HG03457 (cell line): Measurements from ENCODE around the gene S1PR2.
"Not testable (repeated sequence)": the region's sequence is repeated elsewhere in the genome, so short reads cannot be mapped to it uniquely, and the experiment has no call there.

Experiments used
- ATAC-seq: cut with Tn5 transposase; IDR thresholded peaks from one replicate; pipeline ENCODE4 v1.9.1; 2021; ENCODE audit warnings: moderate number of reproducible peaks; ENCODE audit not compliant: unreplicated experiment

Gene S1PR2

DNA sequence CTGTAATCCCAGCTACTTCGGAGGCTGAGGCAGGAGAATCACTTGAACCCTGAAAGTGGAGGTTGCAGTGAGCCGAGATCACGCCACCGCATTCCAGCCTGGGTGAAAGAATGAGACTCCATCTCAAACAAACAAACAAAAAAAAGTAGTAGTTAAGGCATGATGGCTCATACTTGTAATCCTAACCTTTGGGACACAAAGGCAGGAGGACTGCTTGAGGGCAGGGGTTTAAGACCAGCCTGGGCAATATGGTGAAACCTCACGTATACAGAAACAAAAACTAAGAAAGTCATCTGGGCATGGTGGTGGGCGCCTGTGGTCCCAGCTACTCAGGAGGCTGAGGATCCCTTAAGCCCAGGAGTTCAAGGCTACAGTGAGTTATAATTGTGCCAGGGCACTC, 38.2 kb downstream of the S1PR2 start:
- ATAC-seq: no peak

DNA sequence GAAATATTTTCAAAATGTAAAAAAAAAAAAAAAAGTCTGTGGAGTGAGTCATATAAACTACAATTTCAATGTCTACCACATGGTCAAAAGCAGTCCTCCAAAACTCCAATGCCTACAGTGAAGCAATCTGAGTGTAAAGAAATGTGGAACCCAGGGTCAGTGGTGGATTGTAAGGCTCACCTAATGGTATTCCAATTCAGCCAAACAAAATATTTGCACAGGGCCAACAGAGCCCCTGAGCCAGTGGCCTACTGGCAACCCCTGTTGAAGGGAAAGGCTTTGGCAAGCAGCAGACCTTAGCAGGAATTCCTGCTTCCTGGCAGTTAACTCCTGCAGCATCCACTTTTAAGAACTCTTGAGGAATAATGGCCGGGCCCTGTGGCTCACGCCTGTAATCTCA, 39.8 kb downstream of the S1PR2 start:
- ATAC-seq: no peak

DNA sequence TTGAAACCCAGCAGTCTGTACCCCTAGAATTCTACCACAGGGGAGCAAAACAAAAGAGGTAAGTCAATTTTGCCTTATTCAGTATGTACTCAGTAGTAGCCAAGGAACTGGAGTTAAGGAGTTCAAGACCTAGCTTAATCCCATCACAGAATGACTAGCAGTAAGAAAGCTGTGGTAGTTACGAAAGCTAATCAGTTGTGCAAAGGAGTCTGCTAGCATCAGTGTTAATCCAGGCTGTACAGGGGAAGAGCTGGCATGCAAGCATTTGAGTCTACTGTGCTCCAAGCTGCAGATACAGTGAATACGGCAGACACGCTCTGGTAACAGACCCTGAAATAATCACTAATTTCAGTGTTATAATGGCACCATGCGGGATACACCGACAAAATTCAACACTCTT, 41.1 kb downstream of the S1PR2 start:
- ATAC-seq: no peak

- no peak for ATAC-seq
Measured at GRCh38 chr19:10189616-10190015, 41.5 kb downstream of the S1PR2 start.

DNA sequence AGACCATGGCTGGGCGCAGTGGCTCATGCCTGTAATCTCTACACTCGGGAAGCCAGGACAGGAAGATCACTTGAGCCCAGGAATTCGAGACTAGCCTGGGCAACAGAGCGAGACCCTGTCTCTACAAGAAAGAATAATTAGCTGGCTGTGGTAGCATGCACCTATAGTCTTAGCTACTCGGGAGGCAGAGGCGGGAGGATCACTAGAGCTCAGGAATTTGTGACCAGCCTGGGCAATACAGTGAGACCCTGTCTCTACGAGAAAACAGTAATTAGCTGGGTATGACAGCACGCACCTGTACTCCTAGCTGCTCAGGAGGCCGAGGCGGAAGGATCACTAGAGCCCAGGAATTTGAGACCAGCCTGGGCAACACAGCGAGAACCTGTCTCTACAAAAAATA, 43.8 kb downstream of the S1PR2 start:
- ATAC-seq: no peak

GRCh38 chr19:10184636-10185035, 46.5 kb downstream of the S1PR2 start:
- ATAC-seq: no peak

DNA sequence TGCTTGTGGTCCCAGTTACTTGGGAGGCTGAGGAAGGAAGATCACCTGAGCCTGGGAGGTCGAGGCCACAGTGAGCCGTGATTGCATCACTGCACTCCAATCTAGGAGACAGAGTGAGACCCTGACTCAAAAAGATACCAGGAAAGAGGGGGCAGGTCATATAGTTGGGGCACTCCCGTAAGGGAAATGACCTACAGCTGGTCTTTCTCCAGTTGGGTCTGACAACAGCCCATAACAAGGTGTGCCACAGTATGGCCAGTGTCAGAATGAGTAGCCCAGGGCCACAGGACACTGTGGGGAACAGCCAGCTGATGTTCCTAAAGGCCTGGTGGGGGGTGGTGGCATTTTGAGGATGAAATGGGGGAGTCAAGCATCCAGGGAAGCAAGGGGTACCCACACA, 47.2 kb downstream of the S1PR2 start:
- no peak for ATAC-seq

DNA sequence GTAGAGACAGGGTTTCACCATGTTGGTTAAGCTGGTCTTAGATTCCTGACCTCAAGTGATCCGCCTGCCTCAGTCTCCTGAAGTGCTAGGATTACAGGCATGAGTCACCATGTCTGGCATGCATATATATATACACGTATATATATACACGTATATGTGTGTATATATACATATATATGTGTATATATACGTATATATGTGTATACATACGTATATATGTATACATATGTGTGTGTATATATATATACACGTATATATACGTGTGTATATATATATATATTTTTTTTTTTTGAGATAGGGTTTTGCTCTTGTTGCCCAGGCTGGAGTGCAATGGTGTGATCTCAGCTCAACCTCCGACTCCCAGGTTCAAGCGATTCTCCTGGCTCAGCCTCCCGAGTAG, 48.3 kb downstream of the S1PR2 start:
- ATAC-seq: no peak

DNA sequence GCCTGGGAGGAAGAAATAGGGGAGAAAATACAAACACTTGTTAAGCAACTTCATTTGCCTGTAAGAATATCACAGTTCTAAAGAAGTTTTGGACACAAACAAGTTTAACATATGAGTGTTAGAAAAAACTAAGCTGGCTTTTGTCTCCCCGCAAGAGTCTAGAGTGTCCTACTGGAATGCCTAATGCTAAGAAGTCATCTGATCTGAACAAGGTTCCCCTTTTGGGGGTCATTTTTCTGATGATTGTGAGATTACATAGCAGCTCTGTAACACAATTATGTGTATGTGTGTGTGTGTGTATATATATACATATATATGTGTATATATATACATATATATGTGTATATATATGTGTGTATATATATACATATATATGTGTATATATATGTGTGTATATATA, 49.1 kb downstream of the S1PR2 start:
- ATAC-seq: no peak

DNA sequence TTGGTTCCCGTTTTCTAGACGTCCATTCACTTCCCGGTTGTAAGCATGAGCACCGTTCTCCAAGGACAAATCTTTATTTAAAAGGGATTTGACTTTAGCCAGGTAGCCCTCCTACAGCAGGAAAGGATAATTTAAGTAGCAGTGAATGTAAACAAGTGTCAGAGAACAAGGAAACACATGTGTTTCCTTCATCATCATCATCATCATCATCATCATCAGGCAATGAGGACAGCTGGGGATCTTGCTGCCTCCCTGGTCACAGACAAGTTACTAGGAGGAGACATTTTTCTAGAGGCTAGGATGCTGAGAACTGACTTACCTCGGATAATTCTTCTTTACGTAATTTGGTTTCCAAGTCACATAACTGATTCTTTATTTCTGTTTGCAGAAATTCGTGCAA, 50.7 kb downstream of the S1PR2 start:
- no peak for ATAC-seq

GRCh38 chr19:10180024-10180423, 51.1 kb downstream of the S1PR2 start:
- not testable (repeated sequence) for ATAC-seq

DNA sequence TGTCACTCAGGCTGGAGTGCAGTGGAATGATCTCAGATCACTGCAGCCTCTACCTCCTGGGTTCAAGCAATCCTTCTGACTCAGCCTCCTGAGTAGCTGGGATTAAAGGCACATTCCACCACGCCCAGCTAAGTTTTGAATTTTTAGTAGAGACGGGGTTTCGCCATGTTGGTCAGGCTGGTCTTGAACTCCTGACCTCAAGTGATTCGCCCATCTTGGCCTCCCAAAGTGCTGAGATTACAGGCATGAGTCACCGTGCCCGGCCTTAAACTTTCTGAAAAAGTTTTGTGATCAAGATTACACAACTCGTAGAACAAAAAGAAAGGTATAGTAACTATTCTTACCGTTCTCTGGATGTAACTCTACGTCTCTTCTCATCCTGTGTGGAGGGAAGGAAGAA, 57.6 kb downstream of the S1PR2 start:
- no peak for ATAC-seq
